ENCODE measurements around the gene MS4A5. TPM values are rescaled to one million over a fixed set of nuclear protein-coding genes. Genes with fewer than 3 reads are reported as not detected.

The MS4A5 gene
- total RNA-seq, 2 donors from 2014 or later, result not detected

Other genes with a start within 250 kb of the MS4A5 start
- 1 to 10 TPM; 3.2 to 8.2 TPM for gene MS4A6A, start 246.5 kb upstream of the MS4A5 start, total RNA-seq
- gene MS4A4E, start 186.4 kb upstream of the MS4A5 start, total RNA-seq, result 1 to 10 TPM in 1 of 2 donors, under 1 TPM in 1; 0.47 to 1.1 TPM
- gene MS4A4A, start 148.9 kb upstream of the MS4A5 start, total RNA-seq, result under 1 TPM in 1 of 2 donors, not detected in 1; 0.50 TPM
- gene MS4A6E, start 102.3 kb upstream of the MS4A5 start, total RNA-seq, result not detected
- 1 to 10 TPM in 1 of 2 donors, under 1 TPM in 1; 0.21 to 4.7 TPM for gene MS4A7, start 51.0 kb upstream of the MS4A5 start, total RNA-seq
- gene MS4A14, start 33.1 kb upstream of the MS4A5 start, total RNA-seq, result under 1 TPM in 1 of 2 donors, not detected in 1; 0.60 TPM
- gene MS4A1, start 26.3 kb downstream of the MS4A5 start, total RNA-seq, result 10 to 100 TPM in 1 of 2 donors, under 1 TPM in 1; 0.50 to 27.9 TPM
- not detected for gene MS4A12, start 63.2 kb downstream of the MS4A5 start, total RNA-seq
- gene MS4A13, start 85.8 kb downstream of the MS4A5 start, total RNA-seq, result not detected